Stimulated activated CD4-positive, alpha-beta T cell treated with anti-CD3 and anti-CD28 coated beads, Interleukin-2, amount 100 ng/mL, for 48 hours (primary cell): ENCODE measurements around the gene ZSCAN5B.

Source experiments
- DNase-seq, 2 donors: peaks; one replicate each; pipeline ENCODE4 v3.0.0-alpha.2; 2020

ZSCAN5B gene

DNA sequence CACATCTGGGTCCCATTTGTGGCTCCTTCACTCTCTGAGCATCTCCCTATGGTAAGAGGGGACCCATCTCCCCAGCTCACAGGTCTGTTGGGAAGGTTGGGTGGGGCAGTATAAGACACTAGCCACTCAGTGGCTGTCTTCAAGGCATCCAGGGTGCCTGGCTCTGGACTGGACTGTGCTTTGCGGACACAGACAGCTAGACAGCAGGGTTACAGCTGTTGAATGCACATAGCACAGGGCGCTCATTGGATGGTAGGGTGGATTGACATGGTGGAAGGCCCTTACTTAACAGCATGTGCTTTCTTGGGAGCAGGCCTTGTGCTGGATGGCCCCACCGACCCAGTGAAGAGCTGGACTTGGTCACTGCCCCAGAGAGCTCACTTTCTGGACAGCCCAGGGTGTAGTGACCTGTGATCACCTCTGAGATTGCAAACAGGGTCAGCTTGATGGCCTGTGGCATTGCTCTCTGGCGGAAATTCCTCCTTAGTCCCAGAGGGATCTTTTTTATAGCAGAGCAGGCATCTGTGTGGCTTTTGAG, 54.6 kb downstream of the ZSCAN5B start:
- no peak for DNase-seq

DNA sequence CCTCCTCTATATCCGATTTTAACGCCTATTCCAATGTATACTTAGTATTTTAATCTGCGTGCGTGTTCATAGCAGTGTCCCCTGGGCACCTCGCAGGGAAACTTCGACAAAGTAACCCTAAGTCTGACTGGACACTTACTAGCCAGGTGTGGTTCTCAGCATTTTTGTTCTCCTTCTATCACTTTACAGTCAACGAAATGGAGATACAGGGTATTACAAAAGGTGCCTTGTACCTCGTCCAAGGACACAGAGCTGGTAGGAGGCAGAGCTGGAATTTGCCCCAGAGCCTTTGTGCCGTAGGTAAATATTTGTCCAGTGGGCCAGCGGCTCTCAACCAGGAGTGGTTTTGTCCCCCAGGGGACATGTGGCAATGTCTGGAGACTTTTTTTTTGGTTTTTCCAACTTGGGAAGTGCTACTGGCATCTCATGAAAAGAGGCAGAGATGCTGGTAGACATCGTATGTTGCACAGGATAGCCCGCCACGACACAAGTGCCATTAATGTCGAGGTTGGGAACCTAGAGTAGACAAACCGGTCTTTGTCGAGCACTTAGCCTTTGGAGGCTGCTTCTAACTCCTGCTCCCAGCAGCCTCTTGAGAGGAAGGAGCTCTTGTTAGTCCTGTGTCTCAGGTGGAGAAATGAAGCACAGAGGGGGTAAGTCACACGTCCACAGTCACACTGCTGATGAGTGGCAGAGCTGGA, 55.3 kb downstream of the ZSCAN5B start:
- no peak for DNase-seq

DNA sequence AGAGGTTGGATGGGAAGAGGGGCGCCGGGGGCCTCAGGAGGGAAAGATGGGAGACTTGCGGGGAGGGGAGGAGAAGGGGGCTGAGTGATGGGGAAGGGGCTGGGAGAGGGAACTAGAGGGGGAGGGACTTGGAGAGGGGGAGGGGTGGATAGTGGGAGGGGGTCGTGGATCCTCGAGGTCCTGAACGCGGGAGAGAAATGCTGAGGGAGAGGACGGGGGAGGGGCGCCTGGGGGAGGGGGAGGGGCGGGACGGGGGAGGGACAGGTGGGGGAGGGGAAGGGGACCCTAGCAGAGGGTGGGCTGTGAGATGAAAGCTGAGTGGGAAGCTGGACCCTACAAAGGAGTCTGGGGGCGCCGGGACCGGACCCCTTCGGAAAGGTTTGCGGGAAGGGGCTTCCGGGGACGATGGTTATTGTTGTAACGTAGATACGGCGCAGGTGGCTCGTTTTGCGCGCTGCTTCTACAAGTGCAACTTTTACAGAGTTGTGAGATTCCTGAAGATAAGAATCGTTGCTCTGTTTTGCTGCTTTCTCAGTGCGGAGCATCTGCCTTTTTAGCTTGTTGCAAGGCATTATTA, 56.1 kb downstream of the ZSCAN5B start:
- DNase-seq: peak in 1 of 2 donors; percentile 30

DNA sequence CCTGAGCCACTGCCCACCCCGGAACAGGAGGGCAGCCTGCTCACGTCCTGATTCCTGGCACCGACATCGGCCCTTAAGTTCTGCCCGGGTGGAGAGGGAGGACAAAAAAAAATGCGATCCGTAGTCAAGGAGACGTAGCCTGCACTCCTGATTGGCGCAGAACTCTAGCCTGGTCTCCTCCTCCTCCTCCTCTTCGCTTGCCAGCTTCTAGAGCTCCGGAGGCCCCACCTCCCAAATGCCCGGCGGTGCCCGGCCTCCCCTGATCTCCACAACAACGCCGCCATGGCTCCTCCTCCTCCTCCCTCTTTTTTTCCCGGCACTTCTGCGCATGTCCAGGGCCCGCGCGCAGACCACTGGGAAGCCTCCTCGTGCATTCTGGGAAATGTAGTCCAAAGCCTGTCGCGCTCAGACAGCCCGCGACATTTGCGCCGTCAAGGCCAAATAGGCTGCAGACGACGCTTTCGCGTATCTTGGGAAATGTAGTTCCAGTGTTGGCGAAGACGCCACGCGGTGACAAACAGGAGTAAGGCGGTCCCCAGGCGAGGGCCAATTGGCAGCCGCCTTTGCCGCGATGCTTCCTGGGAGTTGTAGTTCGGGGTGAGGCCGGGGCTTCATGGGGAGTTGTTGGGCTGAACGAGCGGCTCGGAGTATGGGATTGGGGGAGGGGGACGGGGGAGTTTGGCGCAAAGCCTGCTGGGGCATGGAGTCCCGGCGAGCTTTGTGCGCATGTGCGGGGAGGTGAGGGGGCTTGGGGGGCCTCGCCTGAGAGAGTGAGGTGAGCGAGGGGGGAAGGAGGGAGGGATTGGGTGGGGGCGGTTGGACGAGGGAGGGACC, 56.8 kb downstream of the ZSCAN5B start, which contains the start of gene ZNF444:
Gene ZNF444, plus strand, starts transcription at position 705 of the 834 bp plus-strand sequence. CDS start 5,625 bp downstream, outside the sequence.
- peak; percentile 94 to 98 for DNase-seq

DNA sequence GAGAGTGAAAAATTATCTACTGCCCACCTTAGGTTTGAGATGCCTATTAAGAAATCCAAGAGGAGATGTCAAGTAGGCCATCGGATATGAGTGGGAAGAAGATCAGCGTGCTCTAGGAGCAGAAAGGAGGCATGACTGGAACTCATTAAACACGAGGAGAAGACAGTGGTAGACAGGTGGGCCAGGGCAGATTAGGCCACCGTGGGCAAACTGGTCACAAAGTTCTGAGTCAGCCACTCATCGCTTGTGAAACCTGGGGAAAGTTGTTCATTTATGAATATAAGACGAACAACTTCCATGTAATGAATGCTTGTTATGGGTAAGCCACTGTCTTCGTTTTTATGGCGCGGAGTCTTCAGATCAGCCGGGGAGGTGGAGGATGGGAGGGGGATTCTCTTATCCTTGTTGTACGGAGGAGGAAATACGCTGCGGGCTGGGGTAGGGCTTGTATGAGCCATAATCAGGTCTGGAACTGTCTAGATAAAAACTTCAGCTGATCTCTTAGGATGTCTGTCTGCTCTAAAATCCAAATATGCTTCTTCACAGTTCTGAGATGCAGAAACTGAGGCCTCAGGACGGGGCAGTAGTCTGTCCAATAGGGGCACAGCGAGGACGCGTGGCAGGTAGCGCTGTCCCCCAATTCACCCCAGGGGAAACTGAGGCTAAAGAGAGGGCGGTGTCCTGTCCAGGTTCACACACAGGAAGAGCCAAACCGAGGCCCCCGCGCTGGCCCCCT, 57.6 kb downstream of the ZSCAN5B start:
- DNase-seq: no peak
